ENCODE data around the gene DPP6.
"Not testable (repeated sequence)": the region's sequence is repeated elsewhere in the genome, so short reads cannot be mapped to it uniquely, and the experiment has no call there.

The DPP6 gene

GRCh38 chr7:154919344-154920225 is 867.4 kb downstream of the DPP6 start:
- DNase-seq = no peak

- DNase-seq = not testable (repeated sequence)
Measured at GRCh38 chr7:154922472-154922871, 870.3 kb downstream of the DPP6 start.

DNA sequence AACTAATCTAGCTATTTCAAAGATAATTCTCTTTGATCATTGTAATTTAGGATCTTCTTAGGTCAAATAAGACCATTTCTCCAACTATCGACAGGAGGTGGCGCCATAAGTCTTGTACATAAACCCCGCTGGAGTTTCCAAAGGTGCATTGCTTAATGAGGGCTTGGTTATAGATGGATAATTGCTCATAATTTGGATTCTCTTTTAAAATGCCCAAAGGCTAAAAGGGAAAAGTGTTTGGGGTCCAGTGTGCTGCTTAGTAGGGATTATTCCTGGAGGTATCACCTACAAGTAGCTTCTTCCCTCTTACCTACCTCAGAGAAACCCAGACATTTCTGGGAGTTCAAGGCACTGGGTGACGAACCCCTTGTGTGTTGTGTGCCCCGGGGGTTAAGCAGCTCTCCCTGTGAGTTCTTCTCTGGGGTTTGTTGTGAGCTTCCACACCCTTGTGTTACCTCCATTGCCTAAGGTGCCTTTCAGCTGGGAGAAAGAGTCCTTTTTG is 875.5 kb downstream of the DPP6 start:
- DNase-seq = peak; percentile 78

GRCh38 chr7:154928136-154929005 is 876.2 kb downstream of the DPP6 start:
- no peak for DNase-seq

GRCh38 chr7:154929006-154929726 is 877.0 kb downstream of the DPP6 start:
- DNase-seq = no peak

GRCh38 chr7:154931906-154932305 is 879.7 kb downstream of the DPP6 start:
- no peak for DNase-seq

DNA sequence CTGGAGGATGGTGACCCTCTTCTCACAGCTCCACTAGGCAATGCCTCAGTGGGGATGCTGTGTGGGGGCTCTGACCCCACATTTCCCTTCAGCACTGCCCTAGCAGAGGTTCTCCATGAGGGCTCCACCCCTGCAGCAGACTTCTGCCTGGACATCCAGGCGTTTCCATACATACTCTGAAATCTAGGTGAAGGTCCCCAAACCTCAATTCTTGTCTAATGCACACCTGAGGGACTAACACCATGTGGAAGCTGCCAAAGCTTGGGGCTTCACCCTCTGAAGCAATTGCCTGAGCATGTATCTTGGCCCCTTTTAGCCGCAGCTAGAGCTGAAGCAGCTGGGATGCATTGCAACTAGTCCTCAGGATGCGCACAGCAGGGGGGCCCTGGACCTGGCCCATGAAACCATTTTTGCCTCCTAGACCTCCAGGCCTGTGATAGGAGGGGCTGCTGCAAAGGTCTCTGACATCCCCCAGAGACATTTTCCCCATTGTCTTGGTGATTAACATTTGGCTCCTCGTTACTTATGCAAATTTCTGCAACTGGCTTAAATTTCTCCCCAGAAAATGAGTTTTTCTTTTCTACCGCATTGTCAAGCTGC is 882.3 kb downstream of the DPP6 start:
- DNase-seq = not testable (repeated sequence)

DNA sequence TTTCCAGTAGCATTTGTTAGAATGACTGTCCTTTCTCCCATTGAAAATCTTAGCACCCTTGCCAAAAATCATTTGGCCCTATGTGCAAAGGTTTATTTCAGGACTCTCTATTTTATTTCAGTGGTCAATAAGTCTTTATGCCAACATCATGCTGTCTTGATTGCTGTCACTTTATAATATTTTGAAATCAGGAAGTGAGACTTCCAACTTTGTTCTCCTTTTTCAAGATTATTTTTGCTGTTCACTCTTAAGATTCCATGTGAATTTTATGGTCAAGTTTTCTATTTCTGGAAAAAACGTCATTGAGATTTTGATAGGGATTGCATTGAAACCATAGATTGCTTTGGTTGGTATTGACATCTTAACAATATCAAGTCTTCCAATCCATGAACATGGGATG is 885.6 kb downstream of the DPP6 start:
- DNase-seq = no peak

GRCh38 chr7:154942691-154943090 is 890.5 kb downstream of the DPP6 start:
- DNase-seq = no peak

Data from NCI-H345 (cell line).